K562 (cell line): ENCODE measurements around the gene TOR3A. TPM values are rescaled to one million over a fixed set of nuclear protein-coding genes. Genes with fewer than 3 reads are reported as not detected.
A peak's percentile ranks its signal among the peaks of the same experiment; 100 is the strongest.

Source experiments
- BRD9 ChIP-seq: fragments of 450-650 bp; IDR thresholded peaks from 2 replicates; pipeline ENCODE4 v1.6.1; 2018; ENCODE audit warnings: low read depth; ENCODE audit not compliant: partially characterized antibody
- HIVEP1 ChIP-seq: fragments of 250-450 bp; sonication (Bioruptor Pico); IDR thresholded peaks from 2 replicates; pipeline ENCODE4 v1.4.0; 2020; ENCODE audit warnings: mild to moderate bottlenecking
- KHSRP ChIP-seq: fragments of 450-650 bp; IDR thresholded peaks from 2 replicates; pipeline ENCODE4 v1.6.1; 2017
- KLF10 ChIP-seq: fragments of 250-450 bp; sonication (Bioruptor Pico); IDR thresholded peaks from 2 replicates; pipeline ENCODE4 v1.6.1; 2021; ENCODE audit warnings: matching md5 sums
- NR2C2 ChIP-seq, 2 experiments: fragments of 200-800 bp in 1 of 2; sonication (Bioruptor generic) in 1 of 2; sonication (generic) in 1 of 2; formaldehyde crosslinking in 1 of 2; IDR thresholded peaks; 2 replicates each; pipeline versions ENCODE4 v1.6.1 to v1.8.0; 2016 to 2022; ENCODE audit warnings: mild to moderate bottlenecking in 1 of 2, missing compliant biosample characterization in 1 of 2, missing genetic modification characterization in 1 of 2, missing genetic modification reagents in 1 of 2
- NUFIP1 ChIP-seq: fragments of 450-650 bp; IDR thresholded peaks from 2 replicates; pipeline ENCODE4 v1.6.1; 2018; ENCODE audit not compliant: partially characterized antibody
- RBM15 ChIP-seq: fragments of 200-400 bp; formaldehyde crosslinking; IDR thresholded peaks from 2 replicates; pipeline ENCODE4 v1.6.1; 2018; ENCODE audit warnings: mild to moderate bottlenecking, low read length, moderate library complexity; ENCODE audit not compliant: insufficient read depth
- RHOXF2B ChIP-seq: fragments of 250-450 bp; sonication (Bioruptor Pico); conservative IDR thresholded peaks from 2 replicates; pipeline ENCODE4 v1.5.1; 2021
- SMAD2 ChIP-seq: fragments of 150-350 bp; IDR thresholded peaks from 2 replicates; pipeline ENCODE4 v1.6.1; 2014; ENCODE audit warnings: low read depth, mild to moderate bottlenecking, low read length
- SMARCA4 ChIP-seq: fragments of 450-650 bp; IDR thresholded peaks from 2 replicates; pipeline ENCODE4 v1.6.1; 2016
- ZKSCAN1 ChIP-seq: fragments of 150-350 bp; IDR thresholded peaks from 2 replicates; pipeline ENCODE4 v1.6.1; 2016; ENCODE audit warnings: low read depth, low read length
- ZNF197 ChIP-seq: fragments of 200-800 bp; sonication (Bioruptor generic); IDR thresholded peaks from 2 replicates; pipeline ENCODE4 v1.6.1; 2016; ENCODE audit warnings: low read depth, missing genetic modification characterization, missing compliant biosample characterization
- ZNF445 ChIP-seq: fragments of 250-450 bp; sonication (Bioruptor Pico); IDR thresholded peaks from 2 replicates; pipeline ENCODE4 v1.4.0; 2020; ENCODE audit warnings: low read depth, mild to moderate bottlenecking, moderate library complexity
- ZNF76 ChIP-seq: fragments of 250-450 bp; sonication (Bioruptor Pico); IDR thresholded peaks from 2 replicates; pipeline ENCODE4 v1.4.0; 2020; ENCODE audit warnings: mild to moderate bottlenecking, moderate library complexity, borderline replicate concordance
- ZNF766 ChIP-seq: fragments of 200-800 bp; sonication (Bioruptor generic); conservative IDR thresholded peaks from 2 replicates; pipeline ENCODE4 v1.6.1; 2016; ENCODE audit warnings: missing genetic modification characterization, missing compliant biosample characterization
- ZNF780A ChIP-seq: fragments of 250-450 bp; sonication (Bioruptor Pico); IDR thresholded peaks from 2 replicates; pipeline ENCODE4 v1.5.0; 2021; ENCODE audit warnings: mild to moderate bottlenecking
- polyA plus RNA-seq, 8 experiments: library from polyadenylated mRNA; depleted of rRNA in 4 of 8; stranded (reverse) in 5 of 8; unstranded in 3 of 8; fragments of >200 nt; fragmentation: Nextera tagmentation in 2 of 8; fragmentation: Illumina TruSeq in 1 of 8; extraction: Ambion mirVana in 2 of 8; extraction: Trizol in 1 of 8; gene quantifications; 2 replicates each; pipeline versions ENCODE4 v1.2.1 to v1.2.3, GENCODE V29; 2011 to 2014; ENCODE audit warnings: inconsistent platforms in 1 of 8, missing spikeins in 1 of 8
- total RNA-seq, 7 experiments: library from RNA; depleted of rRNA in 6 of 7; stranded (reverse); fragments of >200 nt in 6 of 7; fragmentation: Illumina TruSeq in 2 of 7; extraction: Trizol in 2 of 7; gene quantifications; 2 replicates each; pipeline versions ENCODE4 v1.2.1 to v1.2.3, GENCODE V29; 2011 to 2021; ENCODE audit warnings: low replicate concordance in 1 of 7
- TF ChIP-seq, protein P1 (sequence below): fragments of 250-450 bp; sonication (Bioruptor Pico); IDR thresholded peaks from 2 replicates; pipeline ENCODE4 v1.5.0; 2020; ENCODE audit warnings: mild to moderate bottlenecking
- TF ChIP-seq, protein P2 (sequence below): fragments of 450-650 bp; IDR thresholded peaks from 2 replicates; pipeline ENCODE4 v1.6.1; 2014; ENCODE audit warnings: low read depth, mild to moderate bottlenecking, moderate library complexity, borderline replicate concordance
- TF ChIP-seq, protein P3 (sequence below): fragments of 250-450 bp; sonication (Bioruptor Pico); IDR thresholded peaks from 2 replicates; pipeline ENCODE4 v1.5.0; 2022; ENCODE audit warnings: mild to moderate bottlenecking
- TF ChIP-seq, protein P4 (sequence below): sonication (generic); formaldehyde crosslinking; IDR thresholded peaks from 2 replicates; pipeline ENCODE4 v1.8.0; 2022; ENCODE audit warnings: mild to moderate bottlenecking, low read depth, missing genetic modification reagents

The TOR3A gene
- total and polyA plus RNA-seq, 9 of the 15 experiments (the other 6 are each of a cell fraction or from before 2014, with no cell fraction given): 7.9 to 94.5 (median 39.7) TPM

DNA sequence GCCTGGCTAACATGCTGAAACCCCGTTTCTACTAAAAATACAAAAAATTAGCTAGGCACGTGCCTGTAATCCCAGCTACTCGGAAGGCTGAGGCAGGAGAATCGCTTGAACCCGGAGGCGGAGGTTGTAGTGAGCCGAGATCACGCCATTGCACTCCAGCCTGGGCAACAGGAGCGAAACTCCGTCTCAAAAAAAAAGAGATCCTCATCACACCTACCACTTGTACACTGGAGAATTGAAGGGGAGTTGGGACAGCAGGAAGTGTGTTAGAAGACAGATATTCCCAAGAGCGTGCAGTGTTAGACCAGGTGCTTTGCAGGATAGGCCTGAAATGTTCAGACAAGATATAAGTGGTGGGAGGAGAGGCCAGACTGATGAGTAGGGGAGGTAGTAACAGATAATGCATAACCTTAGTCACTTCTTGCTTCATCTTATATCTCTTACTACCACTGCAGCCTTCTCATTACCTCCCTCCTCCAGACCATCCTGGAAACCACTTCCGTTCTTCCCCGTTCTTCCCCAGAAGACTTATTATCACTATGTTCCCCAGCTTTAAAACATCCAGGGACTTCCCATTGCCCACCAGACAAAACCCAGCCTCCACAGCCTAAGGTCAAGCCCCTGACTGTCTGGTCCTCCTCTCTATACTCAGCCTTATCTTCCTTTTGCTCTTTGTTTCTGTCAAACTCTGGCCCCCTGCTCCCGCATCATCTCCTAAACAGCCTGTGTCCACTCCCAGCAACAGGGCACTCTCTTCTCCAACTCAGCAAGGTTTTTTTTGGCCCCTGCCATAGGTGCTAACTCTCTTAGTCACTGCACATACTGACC is 34.8 kb upstream of the TOR3A start (continued):
- TF ChIP-seq HIVEP1 (CRISPR knock-in tag) (no peak), BRD9 (peak; percentile 93), SMAD2 (no peak), NUFIP1 (peak; percentile 66), ZKSCAN1 (peak; percentile 5; the same call in 1 of the 2 replicates), ZNF445 (CRISPR knock-in tag) (no peak), RHOXF2B (CRISPR knock-in tag) (peak; percentile 88; the same call in 1 of the 2 replicates), ZNF197 (CRISPR knock-in tag) (peak; percentile 97), ZNF766 (CRISPR knock-in tag) (peak; percentile 96), ZNF76 (peak; percentile 74; the same call in 1 of the 2 replicates), RBM15 (no peak), ZNF780A (CRISPR knock-in tag) (no peak), SMARCA4 (peak; percentile 100), KHSRP (peak; percentile 97), KLF10 (CRISPR knock-in tag) (no peak), NR2C2 (CRISPR knock-in tag; IDR thresholded peaks at IDR 0.05) (peak; percentile 21; the same call in 1 of the 2 replicates), NR2C2 (tag; IDR thresholded peaks at IDR 0.05) (peak; percentile 57)
- TF ChIP-seq, protein P1, sequence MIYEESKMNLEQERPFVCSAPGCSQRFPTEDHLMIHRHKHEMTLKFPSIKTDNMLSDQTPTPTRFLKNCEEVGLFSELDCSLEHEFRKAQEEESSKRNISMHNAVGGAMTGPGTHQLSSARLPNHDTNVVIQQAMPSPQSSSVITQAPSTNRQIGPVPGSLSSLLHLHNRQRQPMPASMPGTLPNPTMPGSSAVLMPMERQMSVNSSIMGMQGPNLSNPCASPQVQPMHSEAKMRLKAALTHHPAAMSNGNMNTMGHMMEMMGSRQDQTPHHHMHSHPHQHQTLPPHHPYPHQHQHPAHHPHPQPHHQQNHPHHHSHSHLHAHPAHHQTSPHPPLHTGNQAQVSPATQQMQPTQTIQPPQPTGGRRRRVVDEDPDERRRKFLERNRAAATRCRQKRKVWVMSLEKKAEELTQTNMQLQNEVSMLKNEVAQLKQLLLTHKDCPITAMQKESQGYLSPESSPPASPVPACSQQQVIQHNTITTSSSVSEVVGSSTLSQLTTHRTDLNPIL: no peak
- TF ChIP-seq, protein P2, sequence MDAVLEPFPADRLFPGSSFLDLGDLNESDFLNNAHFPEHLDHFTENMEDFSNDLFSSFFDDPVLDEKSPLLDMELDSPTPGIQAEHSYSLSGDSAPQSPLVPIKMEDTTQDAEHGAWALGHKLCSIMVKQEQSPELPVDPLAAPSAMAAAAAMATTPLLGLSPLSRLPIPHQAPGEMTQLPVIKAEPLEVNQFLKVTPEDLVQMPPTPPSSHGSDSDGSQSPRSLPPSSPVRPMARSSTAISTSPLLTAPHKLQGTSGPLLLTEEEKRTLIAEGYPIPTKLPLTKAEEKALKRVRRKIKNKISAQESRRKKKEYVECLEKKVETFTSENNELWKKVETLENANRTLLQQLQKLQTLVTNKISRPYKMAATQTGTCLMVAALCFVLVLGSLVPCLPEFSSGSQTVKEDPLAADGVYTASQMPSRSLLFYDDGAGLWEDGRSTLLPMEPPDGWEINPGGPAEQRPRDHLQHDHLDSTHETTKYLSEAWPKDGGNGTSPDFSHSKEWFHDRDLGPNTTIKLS: peak; percentile 54; the same call in 1 of the 2 replicates
- TF ChIP-seq, protein P3, sequence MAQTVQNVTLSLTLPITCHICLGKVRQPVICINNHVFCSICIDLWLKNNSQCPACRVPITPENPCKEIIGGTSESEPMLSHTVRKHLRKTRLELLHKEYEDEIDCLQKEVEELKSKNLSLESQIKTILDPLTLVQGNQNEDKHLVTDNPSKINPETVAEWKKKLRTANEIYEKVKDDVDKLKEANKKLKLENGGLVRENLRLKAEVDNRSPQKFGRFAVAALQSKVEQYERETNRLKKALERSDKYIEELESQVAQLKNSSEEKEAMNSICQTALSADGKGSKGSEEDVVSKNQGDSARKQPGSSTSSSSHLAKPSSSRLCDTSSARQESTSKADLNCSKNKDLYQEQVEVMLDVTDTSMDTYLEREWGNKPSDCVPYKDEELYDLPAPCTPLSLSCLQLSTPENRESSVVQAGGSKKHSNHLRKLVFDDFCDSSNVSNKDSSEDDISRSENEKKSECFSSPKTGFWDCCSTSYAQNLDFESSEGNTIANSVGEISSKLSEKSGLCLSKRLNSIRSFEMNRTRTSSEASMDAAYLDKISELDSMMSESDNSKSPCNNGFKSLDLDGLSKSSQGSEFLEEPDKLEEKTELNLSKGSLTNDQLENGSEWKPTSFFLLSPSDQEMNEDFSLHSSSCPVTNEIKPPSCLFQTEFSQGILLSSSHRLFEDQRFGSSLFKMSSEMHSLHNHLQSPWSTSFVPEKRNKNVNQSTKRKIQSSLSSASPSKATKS (CRISPR knock-in tag): no peak
- TF ChIP-seq, protein P4, sequence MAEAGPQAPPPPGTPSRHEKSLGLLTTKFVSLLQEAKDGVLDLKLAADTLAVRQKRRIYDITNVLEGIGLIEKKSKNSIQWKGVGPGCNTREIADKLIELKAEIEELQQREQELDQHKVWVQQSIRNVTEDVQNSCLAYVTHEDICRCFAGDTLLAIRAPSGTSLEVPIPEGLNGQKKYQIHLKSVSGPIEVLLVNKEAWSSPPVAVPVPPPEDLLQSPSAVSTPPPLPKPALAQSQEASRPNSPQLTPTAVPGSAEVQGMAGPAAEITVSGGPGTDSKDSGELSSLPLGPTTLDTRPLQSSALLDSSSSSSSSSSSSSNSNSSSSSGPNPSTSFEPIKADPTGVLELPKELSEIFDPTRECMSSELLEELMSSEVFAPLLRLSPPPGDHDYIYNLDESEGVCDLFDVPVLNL (CRISPR knock-in tag): no peak
